ENCODE measurements around the gene PTPRN2.
A peak's percentile ranks its signal among the peaks of the same experiment; 100 is the strongest.
"Not testable (repeated sequence)": the region's sequence is repeated elsewhere in the genome, so short reads cannot be mapped to it uniquely, and the experiment has no call there.

PTPRN2 gene
- 0 to 0.73 (median 0.18) reads per million in 18 experiments for total RNA-seq

DNA sequence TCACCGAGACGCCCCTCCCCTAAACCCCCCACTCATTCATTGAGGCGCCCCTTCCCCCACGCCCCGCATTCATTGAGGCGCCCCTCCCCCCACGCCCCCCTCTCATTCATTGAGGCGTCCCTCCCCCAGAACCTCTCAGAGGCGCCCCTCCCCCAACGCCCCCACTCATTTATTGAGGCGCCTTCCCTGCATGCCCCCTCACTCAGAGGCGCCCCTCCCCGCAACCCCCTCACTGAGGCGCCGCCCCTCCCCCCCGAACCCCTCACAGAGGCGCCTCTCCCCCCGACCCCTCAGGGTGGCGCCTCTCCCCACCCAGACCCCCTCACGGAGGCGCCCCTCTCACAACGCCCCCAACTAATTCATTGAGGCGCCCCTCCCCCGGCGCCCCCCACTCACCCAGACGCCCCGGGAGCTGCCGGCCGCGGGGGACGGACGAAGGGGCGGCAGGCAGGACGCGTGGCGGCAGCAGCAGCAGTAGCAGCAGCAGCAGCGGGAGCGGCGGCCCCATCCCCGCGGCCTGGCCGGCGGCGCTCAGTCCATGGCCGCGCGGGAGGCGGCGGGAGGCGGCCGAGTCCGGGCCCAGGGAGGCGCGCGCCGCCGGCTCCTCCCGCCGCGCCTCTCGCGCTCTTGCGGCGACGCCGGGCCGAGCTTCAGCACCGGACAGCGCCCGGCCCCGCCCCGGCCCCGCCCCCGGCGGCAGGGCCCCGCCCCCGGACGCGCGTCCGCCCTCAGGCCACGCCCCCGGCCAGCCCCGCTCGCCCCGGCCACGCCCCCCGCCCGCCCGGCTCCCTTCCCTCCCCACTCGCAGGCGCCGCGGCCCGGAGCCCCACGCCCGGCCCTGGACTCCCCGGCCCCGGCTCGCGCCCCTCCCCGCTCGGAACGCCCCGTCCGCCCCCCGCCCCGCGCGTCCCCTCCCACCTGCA is at the start of gene PTPRN2:
PTPRN2 (minus strand) TSS at position 662 of the 923 bp plus-strand sequence.
- peak; percentile 36 to 78 for DNase-seq

DNA sequence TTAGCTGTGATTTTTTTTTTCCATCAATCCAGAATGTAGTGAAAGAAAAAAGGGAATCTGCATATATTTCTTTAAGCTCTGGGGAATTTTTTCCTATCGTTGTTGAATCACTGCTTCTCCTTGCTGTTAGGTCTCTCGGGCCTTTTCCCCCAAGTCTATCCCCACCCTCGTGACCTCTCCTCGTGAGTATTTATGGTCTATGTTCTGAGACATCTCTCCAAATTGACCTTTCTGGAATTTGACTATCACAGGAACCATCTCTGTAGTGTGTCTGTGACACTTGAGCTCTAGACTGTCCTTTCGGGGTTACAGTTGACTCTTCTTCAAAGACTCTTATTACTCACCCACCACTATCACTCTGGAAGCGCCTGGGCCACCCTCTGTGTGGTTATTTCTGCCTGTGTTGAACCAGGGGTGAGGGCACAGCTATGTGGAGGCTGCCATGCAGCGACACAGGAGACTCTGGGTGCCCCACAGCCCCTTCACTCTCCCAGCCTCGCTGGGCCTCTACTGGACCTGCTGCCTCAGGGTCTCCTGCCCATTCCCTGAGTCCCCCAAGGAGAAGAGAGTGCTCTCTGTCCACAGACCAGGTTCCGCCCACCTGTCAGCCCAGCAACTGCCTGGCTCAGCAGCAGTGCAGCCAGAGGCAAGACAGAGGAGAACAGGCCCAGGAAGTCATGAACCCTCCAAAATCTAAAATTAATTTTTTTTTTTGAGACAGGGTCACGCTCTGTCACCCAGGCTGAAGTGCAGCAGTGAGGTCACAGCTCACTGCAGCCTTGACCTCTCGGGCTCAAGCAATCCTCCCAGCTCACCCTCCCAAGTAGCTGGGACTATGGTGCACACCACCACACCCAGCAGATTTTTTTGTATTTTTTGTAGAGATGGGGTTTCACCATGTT is 45.7 kb upstream of the PTPRN2 start:
- DNase-seq, result no peak

DNA sequence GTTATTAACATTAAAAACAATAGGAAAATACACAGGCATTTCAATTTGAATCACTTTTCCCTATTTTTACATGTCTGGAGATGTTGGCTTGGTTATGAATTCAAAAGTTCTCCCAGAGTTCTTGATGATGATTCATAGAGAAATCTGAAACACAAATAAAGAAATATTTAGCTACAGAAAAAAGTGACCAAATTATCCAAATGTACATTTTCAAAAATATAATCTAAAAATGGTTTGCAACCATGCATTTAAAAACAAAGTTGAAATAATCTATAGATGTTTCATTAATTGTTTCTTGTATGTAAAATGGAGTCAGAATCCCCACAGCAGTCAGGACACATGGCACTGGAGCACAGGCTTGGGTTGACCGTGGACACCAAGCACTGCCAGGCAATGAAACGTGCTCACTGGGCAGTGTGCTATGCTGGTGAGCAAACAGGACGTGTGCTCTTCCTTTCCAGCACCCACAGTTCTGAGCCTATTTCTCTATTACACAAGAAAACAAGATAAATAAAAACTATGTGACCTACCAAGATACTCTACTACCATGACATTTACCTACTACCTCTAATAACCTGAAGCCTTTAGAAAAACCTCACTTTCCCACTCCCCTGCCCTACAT is 44.1 kb upstream of the PTPRN2 start:
- no peak for DNase-seq

DNA sequence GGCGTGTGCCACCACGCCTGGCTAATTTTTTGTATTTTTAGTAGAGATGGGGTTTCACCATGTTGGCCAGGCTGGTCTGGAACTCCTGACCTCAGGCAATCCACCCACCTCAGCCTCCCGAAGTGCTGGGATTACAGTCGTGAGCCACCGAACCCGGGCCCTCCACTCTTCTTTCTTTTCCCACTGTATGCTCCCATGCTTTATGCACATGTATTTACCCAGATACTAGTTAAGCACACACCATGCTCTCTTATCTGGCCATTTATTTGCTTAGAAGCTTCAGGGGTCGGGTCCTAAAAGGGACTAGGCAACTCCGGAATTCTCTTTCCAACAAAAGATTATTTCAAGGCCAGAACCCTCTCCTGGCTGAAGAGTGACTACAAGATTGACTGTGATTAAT is 38.7 kb upstream of the PTPRN2 start:
- DNase-seq, result not testable (repeated sequence)

DNA sequence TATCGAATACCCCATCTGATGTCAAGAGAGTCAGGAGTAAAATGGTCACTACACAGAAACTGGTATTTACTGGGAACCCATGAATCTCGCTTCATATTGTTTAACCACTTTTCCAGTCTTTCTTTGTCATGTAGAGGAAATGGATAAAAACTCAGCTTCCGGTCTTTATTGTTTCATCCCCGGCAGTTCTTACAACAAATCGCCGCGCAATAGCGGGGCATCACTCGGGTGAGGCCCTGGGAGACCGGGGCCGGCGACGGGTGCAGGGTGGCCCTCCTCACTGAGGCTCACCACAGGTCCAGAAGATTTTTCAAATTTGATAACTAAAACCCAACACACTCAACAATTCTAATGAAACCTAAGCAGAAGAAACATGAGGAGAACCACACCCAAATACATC is 35.6 kb upstream of the PTPRN2 start:
- no peak for DNase-seq

DNA sequence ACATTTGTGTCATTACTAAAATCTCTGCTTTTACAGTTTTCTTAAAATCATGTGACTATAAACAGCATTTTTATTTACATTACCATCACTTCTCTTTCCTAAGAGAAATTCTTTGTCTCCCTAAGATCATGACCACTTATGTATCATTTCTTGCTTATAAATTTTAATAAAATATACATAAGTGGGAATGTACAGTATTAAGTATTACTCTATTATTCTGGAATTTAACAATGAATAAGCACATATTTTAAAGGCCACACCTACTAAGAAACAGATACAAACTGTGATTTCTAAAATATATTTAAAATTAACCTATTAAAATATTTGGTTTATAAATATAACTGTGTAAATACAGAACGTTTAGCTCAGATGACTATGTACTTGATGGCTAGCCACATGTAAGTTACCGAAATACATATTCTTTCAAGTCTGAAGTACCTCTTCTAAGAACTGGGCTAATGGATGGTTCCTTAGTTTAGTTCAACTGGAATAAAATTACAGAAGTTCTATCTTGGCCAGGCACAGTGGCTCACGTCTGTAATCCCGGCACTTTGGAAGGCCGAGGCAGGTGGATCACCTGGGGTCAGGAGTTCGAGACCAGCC is 33.3 kb upstream of the PTPRN2 start:
- DNase-seq, result no peak

DNA sequence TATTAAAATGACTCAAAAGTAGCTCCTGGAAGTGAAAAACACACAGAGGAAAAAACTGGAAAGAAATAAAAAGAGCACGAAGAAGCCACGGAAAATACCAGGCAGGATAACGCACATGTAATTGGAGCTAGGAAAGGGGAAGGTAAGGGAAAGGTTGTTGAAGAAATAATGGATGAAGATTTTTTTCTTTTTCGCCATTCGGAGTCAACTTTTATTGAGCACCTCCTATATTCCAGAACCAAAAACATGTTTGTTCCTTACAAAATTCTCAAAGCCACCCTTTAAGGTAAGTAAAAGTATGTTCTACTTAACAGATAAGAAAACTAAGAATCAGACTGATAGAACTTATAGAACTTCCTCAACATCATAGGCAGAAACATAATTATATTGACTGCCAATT is 32.8 kb upstream of the PTPRN2 start:
- DNase-seq, result no peak

DNA sequence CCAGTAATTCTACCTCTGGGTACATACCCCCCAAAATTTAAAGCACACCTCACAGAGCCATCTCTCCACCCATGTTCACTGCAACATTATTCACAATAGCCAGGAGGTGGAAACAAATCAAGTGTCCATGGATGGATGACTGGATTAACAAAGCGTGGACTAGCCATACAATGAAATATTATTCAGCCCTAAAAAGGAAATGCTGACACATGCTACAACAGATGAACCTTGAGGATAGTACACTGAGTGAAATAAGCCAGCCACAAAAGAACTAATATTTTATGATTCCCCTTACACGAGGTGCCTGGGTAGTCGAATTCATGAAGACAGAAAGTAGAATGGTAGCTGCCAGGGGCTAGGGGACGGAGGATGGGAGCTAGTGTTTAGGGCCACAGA is 31.1 kb upstream of the PTPRN2 start:
- DNase-seq, result no peak

DNA sequence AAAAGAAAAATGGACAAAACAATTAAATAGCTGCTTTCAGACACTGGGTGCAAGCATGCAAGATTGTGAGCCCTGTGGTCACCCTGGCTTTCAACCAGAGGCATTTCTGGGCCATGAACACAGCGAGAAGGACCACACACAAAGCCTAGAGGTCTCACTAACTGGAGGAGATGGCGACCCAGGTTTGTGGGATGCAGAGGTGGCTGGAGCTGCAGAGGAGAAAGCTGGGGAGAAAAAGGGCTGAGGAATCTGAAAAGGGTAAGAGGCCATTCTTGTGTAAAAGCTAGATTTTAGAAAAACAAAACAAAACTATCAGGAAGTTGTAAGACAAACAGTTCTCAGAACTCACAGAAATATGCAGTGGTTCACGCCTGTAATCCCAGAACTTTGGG is 30.1 kb upstream of the PTPRN2 start:
- DNase-seq, result no peak

DNA sequence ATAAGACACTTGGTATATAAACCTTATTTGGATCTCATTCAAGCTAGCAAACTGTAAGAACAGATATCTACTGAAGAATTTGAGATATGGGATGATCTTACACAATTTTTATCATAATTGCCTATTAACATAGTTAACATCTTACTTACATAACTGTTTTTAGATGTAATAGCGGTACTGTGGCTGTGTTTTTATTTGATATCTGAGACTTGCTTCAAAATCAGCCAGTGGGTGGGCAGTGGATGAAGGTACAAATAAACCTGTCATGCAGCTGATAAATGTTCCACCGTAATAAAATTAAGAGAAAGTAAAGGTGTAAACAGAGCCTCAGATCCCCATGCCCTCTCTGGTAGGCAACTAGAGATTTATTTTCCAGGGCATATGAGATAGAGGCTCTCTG is 28.4 kb upstream of the PTPRN2 start:
- DNase-seq, result no peak

DNA sequence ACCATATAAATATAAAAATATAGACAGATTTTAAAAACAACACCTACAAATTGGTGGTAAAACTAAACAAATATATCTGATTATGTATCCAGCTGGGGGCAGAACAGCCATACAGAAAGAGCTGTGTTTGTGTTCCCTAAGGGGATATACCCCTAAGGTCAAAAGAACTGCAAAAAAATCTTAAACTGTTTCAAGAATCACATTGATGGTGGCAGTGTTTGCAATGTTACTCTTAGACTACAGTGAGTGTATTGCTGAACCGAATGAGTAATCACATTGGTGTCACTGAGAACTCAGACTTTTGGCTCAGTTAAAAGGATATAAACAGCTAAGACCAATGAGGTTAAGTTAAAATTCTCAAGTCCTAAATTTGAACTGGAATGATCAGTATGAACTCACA is 27.1 kb upstream of the PTPRN2 start:
- DNase-seq, result no peak

DNA sequence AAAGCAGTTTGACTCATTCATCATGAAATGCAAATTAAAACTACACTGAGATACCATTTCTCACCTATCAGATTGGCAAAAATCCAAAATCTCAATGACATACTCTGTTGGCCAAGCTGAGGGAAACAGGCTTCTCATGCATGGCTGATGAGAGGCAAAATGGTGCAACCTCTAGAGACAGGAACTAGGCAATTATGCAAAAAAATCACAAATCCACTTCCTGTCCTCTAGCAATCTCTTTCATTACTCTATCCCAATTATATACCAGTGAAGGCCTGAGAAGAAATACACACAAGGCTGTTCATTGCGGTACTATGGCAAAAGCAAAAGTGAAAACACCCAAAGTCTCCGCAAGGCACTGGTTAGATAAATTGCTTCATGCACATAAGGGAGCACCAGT is 25.9 kb upstream of the PTPRN2 start:
- no peak for DNase-seq

DNA sequence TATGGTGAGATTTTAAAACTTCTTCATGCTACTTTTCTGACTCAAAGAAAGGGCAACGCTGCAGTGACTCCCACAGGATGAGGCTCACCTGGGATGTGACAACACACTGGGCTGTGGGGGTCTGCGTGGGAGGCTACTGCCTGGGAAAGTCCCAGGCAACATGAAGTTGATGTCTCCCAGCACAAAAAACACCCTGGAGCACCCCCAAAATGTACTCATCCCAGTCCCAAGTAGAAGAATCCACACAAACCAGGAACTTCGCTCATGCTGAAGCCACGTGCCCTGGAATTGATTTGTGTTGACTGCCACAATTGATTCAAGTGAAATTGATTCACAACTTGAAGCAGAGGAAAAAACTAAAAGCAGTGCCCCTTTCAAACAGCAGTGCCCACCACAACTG is 24.9 kb upstream of the PTPRN2 start:
- DNase-seq, result no peak

DNA sequence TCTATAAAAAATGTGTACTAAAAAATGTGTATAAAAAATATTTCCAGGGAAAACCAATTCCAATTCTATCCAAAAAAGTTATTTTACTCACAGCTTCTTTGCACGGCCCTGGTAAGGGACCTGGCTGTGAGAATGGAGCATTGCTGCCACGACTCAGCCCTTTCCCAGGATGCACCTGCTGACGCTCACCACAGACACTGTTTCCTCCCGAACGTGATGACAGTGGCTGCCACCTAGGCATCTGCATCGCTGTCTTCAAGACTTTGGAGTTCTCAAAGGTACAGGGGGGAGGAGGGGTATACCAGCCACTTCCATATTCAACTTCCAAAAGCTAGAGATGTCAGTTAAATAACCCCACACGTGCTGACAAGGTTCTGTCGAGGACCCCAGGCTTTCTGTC is 23.9 kb upstream of the PTPRN2 start:
- no peak for DNase-seq

DNA sequence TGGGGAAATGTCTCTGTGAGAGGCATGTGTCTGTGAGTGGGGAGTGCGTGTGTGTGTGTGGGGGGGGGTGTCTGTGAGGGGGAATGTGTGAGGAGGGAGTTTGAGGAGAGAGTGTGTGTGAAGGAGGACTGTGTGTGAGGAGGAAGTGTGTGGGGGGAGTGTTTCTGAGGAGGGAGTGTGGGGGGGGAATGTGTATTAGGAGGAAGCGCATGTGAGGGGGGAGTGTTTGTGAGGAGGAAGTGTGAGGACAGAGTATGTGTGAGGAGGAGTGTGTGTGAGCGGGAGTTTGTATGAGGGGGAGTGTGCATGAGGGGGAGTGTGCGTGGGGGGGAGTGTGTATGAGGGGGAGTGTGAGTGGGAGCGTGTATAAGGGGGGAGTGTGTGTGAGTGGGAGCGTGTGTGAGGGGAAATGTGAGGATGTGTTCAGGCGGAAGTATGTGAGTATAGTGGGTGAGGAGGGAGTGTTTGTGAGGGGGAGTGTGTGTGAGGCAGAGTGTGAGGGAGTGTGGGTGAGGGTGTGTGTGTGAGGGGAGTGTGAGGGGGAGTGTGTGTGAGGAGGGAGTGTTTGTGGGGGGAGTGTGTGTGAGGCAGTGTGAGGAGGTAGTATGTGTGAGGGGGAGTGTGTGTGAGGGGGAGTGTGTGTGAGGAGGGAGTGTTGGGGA is 21.8 kb upstream of the PTPRN2 start:
- no peak for DNase-seq

DNA sequence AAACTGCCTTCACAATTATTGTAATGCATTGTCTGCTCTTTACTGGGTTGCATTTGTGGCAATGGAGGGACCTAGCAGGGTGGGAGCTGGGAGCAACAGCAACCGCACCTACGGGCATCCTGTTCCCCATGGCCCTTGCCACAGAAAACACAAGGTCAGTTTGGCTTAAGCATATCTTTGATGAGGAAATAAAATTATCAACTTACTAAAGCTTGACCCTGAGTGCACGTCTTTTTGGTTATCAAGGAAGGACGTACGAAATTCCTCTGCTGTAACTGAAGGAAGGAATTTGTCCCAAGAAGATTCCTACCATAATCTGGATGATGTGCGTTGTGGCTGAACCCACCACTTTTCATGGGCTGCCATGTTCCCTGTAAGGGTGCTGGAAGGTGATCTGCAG is 19.9 kb upstream of the PTPRN2 start:
- no peak for DNase-seq

DNA sequence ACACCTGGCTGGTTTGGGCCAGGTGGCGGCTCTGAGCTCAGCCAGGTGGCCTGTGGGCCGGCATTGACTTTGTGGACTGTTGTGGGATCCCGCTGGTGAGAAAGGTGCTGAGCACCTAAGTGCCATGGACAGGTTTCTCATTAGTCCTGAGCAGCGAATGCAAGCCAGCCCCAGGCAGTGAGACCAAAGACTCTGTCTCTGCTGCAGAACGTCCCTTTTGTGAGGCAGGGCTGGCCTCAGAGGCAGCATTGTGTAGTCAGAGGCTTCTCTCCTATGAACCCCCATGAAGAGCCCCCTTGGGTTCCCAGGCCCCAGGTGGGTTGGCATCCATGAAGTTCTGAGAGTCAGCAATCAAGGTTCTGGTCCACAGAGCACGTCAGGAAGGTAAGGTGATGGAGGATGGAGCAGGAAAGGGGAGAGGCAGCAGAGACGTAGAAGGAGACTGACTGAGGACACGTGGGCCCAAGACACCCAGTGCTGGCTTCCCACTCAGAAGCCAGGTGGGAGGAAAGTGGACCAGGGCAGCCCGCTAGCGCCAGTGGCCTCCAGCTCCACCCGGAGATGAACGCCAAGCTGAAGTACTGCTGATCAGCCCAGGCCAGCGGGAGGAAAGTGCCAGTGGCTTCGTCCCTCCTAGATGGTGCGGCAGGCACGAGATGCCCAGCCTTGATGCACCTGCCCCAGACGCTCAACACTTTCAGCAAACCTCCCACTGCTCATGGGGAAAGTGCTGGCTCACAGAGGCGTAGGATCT is 19.2 kb upstream of the PTPRN2 start:
- DNase-seq, result no peak

DNA sequence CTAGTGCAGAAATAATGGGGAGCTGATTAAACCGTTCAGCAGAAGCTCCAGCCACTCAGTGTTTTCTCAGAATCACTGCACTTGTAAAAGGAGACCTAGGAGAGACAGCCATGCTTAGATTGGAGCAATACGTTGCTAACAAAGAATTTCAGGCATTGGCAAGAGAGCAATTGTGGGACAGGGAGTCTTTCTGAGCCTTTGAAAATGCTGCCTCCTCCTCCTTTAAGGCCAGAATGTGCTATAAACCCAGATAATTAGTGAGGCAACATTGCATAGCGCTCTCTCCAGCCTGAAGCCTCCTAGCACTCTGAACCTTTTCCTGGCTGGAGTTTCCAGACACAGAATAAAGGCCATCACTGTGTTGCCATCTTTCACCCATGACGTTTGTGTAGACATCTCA is 18.5 kb upstream of the PTPRN2 start:
- DNase-seq, result no peak

DNA sequence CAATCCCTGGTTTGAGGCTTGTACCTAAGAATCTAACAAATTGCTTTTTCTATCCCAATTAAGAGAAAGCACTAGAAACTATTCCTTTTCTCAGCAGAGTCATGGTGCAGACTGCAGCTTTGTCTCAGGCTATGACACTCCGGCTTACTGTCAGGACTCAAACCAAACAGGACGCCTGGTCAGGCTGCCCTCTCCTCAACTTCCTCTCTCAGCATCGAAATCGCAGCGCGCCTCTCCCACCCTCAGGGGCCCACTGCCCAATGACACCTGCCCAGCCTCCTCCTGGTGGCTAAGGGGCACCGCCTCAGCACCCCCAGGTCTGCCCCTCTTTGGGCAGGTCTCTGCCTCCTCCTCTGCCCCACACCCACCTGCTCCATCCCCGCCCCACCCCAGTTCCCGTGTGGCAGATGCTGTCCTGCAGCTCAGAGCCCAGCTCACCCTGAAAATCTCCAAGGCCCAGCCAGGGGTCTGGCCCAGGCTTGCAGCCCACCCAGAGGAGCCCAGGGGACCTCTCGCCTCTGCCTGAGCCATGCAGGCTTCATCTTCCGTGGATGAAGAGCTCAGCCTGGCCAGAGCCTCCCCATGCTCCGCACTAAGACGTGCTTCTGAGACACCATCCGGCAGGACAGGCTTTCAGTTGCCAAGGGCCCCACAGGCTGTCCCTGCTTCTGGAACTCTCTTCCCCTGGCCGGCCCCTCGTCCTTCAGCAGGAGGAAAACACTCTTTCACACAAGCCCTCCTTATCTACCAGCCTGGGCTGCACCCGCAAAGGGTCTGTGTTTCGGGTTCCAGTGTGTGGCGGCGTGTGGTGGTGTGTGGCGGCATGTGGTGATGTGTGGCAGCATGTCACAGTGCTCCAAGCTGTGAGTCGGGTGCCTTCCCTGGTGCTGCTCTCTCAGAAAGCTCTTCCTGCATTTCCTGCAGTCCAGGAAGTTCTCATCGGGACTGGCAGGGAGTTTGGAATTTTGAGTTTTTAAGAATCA is 16.4 kb upstream of the PTPRN2 start:
- no peak for DNase-seq

All from inflammatory macrophage (primary cell).